HG02798 (cell line): Measurements from ENCODE around the gene TRAPPC2B.

Source experiments
- ATAC-seq: cut with Tn5 transposase; IDR thresholded peaks from one replicate; pipeline ENCODE4 v1.9.1; 2021; ENCODE audit warnings: mild to moderate bottlenecking; ENCODE audit not compliant: unreplicated experiment, poor library complexity

TRAPPC2B gene

DNA sequence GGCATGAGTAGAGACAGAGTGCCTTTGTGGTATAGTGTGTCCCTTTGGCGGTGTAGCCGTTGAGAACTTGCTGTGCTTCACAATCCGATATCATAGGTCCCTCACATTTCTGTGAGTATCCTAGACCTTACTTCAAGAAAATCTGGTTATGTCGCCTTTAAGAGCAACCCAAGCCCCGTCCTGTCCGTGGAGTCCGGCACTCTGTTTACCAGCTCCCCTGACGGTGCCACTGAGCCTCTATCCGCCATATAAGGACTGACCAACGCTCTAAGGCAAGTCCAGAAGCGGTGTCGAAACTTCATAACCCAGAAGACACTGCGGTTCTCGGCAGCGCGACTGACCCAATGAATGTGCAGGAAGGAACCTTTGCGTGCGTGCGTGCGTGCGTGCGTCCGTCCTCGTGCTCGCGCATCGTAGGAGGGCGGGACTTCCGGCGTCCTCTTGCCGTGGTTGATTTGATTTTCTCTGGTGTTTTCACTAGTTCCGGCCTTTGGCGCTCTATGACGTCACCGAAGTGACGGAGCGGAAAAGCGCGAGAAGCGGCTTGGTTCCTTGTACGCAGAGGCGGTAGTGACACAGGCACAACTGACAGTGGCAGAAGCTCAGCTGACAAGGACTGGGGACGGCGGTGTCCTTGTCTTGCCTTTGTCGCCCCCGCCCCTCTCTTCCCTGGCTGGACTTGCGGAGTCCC, at the start of gene TRAPPC2B, which contains the start of gene ZNF547:
Gene TRAPPC2B, plus strand, starts transcription at position 555 of the 691 bp plus-strand sequence. CDS start 1,283 bp downstream, outside the sequence.
Gene ZNF547, plus strand, starts transcription at position 555 of the 691 bp plus-strand sequence. CDS start 5,005 bp downstream, outside the sequence.
- ATAC-seq, result peak; percentile 95

DNA sequence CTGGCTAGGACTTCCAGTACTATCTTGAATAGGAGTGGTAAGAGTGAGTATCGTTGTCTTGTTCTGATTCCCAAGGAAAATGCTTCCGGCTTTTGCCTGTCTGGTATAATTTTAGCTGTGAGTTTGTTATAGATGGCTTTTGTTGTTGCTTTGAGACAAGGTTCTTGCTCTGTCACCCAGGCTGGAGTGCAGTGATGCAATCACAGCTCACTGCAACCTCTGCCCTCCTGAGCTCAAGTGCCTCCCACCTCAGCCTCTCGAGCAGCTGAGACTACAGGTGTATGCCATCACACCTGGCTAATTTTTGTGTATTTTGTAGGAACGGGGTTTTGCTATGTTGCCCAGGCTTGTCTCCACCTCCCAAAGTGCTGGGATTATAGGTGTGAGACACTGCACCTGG, 49.2 kb upstream of the TRAPPC2B start:
- ATAC-seq, result no peak

DNA sequence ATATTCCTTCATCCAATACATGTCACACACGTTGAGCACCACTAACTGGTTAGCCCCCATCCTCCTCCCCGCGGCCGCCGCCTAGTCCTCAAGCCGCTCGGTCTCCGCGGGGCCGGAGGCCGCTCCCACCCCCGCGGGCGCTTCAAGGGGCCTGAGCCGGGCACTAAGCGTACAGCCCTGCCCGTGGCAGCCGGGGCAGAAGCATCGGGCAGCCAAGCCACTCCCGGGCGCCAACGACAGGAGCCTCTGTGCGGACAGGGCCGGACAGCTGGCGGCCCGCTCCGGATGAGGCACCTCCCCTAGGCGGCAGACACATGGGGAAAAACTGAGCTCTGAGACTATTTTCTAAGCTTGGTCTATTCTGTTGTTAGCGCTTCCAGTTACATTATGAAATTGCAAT, 45.8 kb upstream of the TRAPPC2B start:
- no peak for ATAC-seq

DNA sequence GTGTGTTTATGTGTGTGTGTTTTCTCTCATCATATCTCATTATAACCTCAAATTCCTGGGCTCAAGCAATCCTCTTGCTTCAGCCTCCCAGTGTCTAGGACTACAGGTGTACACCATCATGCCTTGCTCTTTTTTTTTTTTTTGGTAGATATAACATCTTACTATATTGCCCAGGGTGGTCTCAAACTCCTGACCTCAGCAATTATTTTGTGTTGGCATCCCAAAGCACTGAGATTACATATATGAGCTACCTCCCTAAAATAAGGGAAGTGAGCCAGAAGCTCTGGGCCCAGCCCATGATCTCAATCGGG, 43.5 kb upstream of the TRAPPC2B start:
- no peak for ATAC-seq

DNA sequence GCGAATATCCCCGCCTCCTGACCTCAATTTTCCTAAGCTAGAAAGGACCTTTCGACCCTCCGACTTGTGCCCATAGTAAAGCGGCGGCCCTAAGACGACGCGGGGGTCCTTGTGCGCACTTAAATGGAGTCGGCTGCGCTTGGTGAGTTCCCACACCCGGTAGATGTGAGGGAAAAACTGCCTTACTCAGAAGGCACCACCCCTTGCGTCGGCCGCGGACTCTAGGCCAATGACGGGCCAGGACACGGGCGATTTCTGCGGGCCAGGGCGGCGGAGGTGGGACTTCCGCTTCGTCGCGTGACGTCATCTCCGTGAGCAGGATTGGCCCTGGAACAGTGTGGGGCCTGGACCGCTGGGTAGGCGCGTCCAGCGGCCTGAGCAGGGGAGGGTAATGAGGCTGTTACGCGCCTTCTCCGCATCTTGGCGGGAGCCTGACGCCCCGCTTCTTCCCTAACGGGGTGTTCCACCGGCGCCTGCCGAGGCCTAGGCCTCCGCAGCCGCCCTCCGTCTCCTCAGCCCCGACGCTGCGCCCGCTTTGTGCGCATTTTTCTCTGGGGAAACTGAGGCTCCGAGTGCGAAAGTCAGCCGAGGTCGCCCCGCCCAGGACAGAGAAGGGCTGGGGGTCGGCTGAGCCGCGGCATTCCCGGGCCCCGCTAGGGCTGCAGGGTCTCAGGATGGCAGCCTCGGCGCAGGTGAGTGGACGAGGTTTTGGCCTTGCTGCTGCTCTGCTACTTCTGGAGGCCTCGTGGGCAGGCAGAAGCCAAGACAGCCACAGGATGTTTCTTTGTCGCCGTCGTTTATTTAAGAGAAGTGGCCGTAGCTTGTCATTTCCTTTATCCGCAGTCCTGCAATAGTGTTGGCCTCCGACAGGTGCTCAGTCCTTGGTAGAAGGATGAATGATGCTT, 42.9 kb upstream of the TRAPPC2B start, which contains the start of gene ZNF543:
Gene ZNF543, plus strand, starts transcription at position 293 of the 905 bp plus-strand sequence. Its CDS starts 382 bp downstream, at position 675.
- ATAC-seq, result peak; percentile 99

DNA sequence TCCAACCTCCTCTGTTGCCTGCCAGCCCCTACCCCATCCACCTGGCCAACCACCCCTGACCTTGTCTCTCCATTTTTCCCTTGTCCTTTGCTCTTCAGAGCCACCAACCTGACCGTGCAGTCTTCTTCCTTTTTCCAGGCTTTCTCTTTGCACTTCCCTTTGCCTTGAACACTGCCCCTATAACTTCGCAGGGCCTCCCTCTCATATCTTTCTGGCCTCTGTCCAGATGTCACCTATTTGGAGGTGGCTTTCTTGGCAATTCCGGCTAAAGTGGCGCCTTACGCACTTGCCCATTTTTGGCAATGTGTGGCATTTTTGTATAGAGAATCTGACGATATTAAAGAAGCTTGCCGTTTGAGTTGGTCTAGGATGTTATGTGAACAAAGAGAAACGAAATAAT, 42.2 kb upstream of the TRAPPC2B start:
- ATAC-seq, result no peak

DNA sequence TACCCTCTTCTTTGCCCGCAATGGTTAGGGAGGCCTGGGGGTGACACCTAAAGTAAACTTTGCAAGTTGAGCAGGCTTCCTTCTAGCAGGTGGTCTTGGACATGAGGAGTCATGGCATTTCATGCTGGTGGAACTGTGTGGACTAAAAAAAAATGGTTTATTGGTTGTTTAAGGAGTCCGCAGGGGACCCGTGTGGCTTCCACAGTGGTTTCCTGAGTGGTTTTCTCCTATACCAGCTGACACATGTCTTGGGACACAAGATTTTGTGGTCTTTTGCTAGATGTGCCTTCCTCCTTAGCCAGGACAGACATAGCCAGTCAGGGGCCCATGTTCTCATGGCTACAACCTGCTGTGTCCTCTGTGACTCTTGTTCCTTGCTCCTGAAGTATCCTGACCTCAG, 41.6 kb upstream of the TRAPPC2B start:
- no peak for ATAC-seq

DNA sequence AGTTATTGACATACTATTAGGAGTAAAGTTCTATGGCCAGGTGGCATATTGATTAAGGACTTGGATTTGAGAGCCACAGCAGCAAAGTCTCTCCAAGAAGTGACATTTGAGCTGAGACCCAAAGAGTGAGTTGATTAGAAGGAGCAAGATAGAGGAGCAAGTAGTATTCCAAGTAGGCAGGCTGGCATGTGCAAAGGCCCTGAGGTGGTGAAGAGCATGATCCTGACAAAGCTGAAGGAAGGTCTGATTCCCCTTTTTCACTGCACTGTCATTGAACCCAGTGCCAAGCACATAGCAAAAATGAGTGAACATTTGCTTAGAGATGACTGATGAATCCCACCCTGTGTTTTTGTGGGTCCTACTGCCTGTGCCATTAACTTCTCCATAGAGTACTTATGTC, 38.4 kb upstream of the TRAPPC2B start:
- ATAC-seq, result no peak

DNA sequence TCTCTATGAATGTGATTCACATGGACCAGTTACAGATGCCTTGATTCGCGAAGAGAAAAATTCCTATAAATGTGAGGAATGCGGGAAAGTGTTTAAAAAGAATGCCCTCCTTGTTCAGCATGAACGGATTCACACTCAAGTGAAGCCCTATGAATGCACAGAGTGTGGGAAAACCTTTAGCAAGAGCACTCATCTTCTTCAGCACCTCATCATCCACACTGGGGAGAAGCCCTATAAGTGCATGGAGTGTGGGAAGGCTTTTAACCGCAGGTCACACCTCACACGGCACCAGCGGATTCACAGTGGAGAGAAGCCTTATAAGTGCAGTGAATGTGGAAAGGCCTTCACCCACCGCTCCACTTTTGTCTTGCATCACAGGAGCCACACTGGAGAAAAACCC, 35.4 kb upstream of the TRAPPC2B start:
- no peak for ATAC-seq

DNA sequence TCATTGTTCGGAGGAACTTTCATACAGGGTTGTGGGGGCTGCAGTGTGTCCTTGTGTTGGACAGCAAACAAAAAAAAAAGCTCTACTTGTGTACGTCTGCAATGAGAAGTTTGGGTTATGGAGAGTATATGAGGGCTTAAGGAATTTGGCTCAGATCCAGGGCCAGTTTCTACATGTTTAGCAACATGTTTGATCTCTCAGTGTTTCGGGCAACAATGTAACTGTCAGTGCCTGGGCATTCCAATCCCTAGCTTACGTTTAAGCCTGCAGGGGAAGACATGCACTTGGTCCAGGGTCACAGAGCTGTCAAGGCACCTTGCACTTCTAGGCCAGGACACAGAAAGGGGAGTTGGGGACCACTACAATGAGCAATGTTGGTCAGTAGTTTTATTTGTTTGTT, 29.2 kb upstream of the TRAPPC2B start:
- ATAC-seq, result no peak

DNA sequence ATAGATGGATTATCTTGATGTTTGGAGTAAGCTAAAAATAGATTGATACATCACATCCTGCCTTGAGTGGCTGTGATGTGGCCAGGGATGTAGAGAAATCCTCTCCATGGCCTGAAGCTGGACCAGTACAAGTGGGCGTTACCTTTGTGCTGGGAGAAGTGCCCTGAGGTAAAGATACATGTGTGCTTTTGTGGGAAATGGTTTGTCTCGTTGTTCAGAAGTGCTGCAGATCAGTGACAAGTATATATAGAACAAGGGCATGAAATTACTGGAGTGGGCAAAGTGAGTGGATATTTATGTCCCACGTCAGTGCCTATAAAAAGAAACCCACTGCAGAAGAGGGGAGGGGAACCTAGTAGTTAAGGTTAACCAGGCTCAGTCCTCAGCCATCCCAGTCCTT, 24.5 kb upstream of the TRAPPC2B start:
- no peak for ATAC-seq

DNA sequence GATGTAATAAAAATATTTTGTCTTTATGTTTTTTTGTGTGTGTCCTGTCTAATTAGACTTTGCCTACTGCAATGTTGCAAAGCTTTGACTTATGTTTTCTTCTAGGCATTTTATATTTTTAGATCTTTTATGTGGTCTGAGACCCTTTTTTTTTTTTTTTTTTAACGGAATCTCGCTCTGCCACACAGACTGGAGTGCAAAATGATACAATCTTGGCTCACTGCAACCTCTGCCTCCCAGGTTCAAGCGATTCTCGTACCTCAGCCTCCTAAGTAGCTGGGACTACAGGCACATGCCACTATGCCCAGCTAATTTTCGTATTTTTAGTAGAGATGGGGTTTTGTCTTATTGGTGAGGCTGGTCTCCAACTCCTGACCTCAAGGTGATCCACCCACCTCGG, 20.8 kb upstream of the TRAPPC2B start:
- ATAC-seq, result no peak

DNA sequence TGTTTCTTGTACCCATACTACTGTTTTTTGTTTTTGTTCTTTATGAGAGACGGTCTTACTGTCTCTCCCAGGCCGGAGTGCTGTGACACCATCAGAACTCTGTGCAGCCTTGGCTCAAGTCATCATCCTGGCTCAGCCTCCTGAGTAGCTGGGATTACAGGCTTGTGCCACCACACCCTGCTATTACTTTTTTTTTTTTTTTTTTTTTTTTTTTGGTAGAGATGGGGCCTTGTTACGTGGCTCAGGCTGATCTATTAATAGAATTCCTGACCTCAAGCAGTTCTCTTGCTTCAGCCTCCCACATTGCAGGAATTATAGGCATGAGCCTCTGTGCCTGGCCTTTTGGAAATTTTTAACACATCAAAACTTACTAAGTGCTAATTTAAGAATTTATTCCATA, 15.2 kb upstream of the TRAPPC2B start:
- no peak for ATAC-seq

DNA sequence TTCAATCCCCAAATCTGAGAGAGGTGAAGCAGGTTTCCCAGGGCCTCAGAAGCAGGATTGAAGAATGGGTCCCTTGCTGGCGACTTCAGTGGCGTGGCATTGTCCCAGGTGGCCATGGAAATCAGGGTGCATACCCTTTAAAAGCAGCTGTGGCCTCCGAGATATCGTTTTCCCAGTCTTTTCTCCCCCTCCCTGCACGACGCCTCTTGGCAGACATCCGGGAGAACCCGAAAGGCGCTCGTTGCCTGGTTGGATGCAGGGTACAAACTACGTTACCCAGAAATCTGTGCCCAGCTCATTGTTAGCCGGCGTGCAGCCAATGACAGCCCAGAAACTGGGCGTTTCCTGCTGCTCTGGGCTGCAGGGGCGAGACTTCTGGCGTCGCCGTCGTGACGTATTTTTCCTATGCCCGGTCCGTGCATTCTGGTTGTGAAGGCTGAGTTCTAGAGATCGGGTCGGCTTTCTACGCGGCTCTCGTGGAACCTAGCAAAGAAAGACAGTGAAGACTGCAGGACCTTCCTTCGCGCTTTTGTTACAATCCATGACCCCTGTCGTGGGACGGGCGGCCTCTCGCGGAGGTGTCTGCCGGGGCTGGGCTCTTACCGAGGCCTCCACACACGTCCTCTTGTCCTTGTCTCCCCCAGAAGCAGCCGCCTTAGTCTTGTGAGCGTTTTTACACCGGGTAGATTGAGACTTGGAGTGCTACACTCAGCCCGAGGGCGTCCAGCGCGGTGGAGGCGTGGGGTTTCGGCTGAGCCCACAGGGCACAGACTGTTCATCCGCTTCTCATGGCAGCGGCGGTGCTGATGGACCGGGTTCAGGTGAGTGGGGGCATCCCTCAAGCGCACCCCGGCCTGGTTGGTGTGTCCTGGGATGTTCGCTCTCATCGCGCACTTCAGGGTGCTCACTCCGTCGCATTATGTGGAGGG, 12.2 kb upstream of the TRAPPC2B start, which contains the start of gene ZNF304:
Gene ZNF304, plus strand, starts transcription at position 395 of the 929 bp plus-strand sequence. Its CDS starts 394 bp downstream, at position 789.
- ATAC-seq, result peak; percentile 99

DNA sequence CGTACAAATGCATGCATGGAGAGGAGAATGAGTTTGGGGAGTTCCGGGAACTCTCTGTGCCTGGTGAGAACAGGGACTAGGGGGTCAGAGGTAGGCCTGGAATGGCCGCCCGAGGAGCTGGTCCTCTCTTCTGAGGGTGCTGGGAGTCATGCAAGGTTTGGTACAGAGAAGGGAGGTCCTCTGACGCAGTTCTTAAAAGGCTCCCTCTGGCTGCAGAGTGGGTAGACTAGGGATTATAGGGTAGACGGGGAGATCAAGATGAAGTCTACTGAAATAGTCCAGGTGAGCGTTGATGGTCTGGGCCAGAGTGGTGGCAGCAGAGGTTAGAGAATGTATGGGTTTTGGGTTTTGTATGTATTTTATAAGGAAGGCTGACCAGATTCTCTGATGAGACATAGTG, 11.5 kb upstream of the TRAPPC2B start:
- no peak for ATAC-seq

DNA sequence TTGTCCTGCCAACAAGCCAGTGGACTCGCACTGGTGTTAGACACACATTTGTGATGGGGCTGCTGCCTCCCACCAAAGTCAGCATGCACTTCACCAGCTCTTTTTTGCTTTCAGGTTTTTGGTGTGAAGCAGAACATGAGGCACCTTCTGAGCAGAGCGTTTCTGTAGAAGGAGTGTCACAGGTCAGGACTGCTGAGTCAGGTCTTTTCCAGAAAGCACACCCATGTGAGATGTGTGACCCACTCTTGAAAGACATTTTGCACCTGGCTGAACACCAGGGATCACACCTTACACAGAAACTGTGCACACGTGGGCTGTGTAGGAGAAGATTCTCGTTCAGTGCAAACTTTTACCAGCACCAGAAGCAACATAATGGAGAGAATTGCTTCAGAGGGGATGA, 7.4 kb upstream of the TRAPPC2B start:
- ATAC-seq, result no peak

DNA sequence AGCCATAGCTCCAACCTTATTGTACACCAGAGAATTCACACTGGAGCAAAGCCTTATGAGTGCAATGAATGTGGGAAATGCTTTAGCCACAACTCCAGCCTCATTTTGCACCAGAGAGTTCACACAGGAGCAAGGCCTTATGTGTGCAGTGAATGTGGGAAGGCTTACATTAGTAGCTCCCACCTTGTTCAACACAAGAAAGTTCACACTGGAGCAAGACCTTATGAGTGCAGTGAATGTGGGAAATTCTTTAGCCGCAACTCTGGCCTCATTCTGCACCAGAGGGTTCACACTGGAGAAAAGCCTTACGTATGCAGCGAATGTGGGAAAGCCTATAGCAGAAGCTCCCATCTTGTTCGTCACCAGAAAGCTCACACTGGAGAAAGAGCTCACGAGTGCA, 5.9 kb upstream of the TRAPPC2B start:
- no peak for ATAC-seq

DNA sequence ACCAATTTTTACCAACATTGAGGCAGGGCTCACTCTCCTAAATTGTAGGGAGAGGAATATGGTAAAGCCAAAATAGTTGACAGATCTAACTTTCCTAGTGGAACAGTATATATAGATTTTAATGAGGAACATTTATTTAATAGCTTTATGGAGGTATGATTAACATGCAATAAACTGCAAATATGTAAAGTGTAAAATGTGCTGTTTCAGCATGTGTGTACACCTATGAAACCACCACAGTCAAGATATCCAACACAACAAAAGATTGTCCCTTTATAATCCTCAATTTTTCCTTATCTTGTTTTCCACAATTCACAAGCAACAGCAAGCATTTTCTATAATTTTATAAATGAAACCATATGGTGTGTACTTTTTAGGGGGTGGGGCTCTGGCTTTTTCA, 4.1 kb upstream of the TRAPPC2B start:
- ATAC-seq, result no peak

DNA sequence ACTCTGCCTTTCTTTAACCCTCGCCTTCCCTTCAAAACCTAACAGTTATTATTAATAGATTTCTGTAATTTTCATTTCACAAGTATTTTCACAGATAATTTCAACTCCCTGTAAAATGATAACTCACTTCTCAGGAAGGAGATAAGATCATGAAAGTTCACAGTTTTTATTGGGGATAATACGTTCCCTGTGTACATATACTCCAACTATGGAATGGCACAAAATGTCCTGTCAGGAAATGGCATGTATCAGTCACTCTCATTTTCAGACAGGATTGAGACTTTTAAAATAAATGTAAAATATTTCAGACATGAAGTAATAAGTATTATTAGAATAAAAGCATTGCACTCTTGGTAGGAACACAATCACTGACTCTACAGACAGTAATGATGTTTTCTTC, 932 bp upstream of the TRAPPC2B start:
- ATAC-seq, result no peak

DNA sequence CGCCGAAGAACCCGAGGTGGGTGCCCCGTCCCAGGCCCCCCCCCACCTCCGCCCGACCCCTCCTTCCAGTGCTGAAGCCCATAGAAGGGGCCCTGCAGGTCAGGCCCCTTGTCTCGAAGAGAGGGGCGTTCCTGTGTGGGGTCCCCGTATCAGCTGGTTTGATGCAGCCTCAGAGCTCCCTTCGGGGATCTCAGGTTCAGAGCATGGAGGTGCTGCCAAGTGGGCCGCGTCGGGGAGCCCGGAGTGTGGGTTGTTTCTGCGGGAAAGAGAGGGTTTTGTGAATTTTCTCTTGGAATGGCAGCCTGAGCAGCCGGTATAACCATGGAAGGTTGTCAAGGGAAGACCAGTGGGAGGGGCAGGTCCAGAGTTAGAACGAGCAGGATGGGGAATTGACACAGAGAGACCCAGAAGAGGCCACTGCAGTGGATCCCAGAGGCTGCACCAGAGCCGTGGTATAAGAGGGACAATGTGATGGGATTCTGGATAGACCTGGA, 384 bp downstream of the TRAPPC2B start:
- no peak for ATAC-seq
